Spleen (tissue), 11 donors: ENCODE measurements around the gene MEF2C. TPM values are rescaled to one million over a fixed set of nuclear protein-coding genes. Genes with fewer than 3 reads are reported as not detected.

Experiments used
- DNase-seq: peaks from one replicate; pipeline ENCODE4 v3.0.0-alpha.2; 2020
- H3K27ac ChIP-seq, 8 donors: fragments of 200-600 bp; sonication (generic) in 7 of 8; 1 replicate in 4 of 8; 2 replicates in 4 of 8; pipeline versions ENCODE4 v1.5.0 to v1.8.0; 2016 to 2021; ENCODE audit warnings: inconsistent platforms in 4 of 8, mild to moderate bottlenecking in 4 of 8, moderate library complexity in 1 of 8
- H3K27me3 ChIP-seq, 7 donors: fragments of 200-600 bp; sonication (generic) in 6 of 7; replicated peaks in 1 of 7; 1 replicate in 4 of 7; 2 replicates in 3 of 7; pipeline versions ENCODE4 v1.5.0 to v1.8.0; 2016 to 2021; ENCODE audit warnings: inconsistent platforms in 3 of 7, mild to moderate bottlenecking in 1 of 7
- H3K36me3 ChIP-seq, 6 donors: fragments of 200-600 bp; sonication (generic) in 5 of 6; 1 replicate in 4 of 6; 2 replicates in 2 of 6; pipeline versions ENCODE4 v1.5.0 to v1.8.0; 2016 to 2021; ENCODE audit warnings: inconsistent platforms in 2 of 6
- H3K4me1 ChIP-seq, 6 donors: fragments of 200-600 bp; sonication (generic) in 5 of 6; 1 replicate in 3 of 6; 2 replicates in 3 of 6; pipeline versions ENCODE4 v1.5.0 to v1.8.0; 2016 to 2021; ENCODE audit warnings: inconsistent platforms in 3 of 6
- H3K4me3 ChIP-seq, 8 donors: fragments of 200-600 bp; sonication (generic) in 7 of 8; 1 replicate in 4 of 8; 2 replicates in 4 of 8; pipeline versions ENCODE4 v1.5.0 to v1.8.0; 2016 to 2021; ENCODE audit warnings: inconsistent platforms in 4 of 8, mild to moderate bottlenecking in 4 of 8, moderate library complexity in 2 of 8
- H3K9me3 ChIP-seq, 8 donors: fragments of 200-600 bp; sonication (generic) in 7 of 8; 1 replicate in 4 of 8; 2 replicates in 4 of 8; pipeline versions ENCODE4 v1.5.0 to v1.8.0; 2016 to 2021; ENCODE audit warnings: inconsistent platforms in 4 of 8
- POLR2A ChIP-seq, 3 donors: fragments of 450-650 bp; IDR thresholded peaks; one replicate each; pipeline ENCODE4 v1.5.1; 2017; ENCODE audit warnings: antibody characterized with exemption in 3 of 3, mild to moderate bottlenecking in 1 of 3
- POLR2AphosphoS5 ChIP-seq, 3 donors: sonication (generic); formaldehyde crosslinking; IDR thresholded peaks; one replicate each; pipeline ENCODE4 v1.5.1; 2017; ENCODE audit warnings: antibody characterized with exemption in 3 of 3
- WGBS, 5 donors: extraction: QIAGEN DNeasy Blood & Tissue Kit in 3 of 5; methylation state at CpG; one replicate each; pipeline versions ENCODE4 v1.1.5 to v1.1.7; 2013 to 2018; 5-methylcytosine and 5-hydroxymethylcytosine counted together
- intact Hi-C: fragments of 100-400 bp; cut with DNase I; formaldehyde crosslinking; loops from one replicate; pipeline ENCODE4 v1.15.0; 2023; ENCODE audit warnings: low total_unique reads
- polyA plus RNA-seq, 3 donors: library from polyadenylated mRNA; stranded (reverse); fragments of 200-250 nt; gene quantifications; one replicate each; pipeline ENCODE4 v1.2.1, GENCODE V29; 2013
- total RNA-seq, 7 donors: library from RNA; depleted of rRNA in 3 of 7; stranded (reverse); fragments of >200 nt in 3 of 7; fragmentation: NEBNext Ultra II Directional in 4 of 7; extraction: Animal tissue kit (Norgen Biotek cat#: 25700) in 4 of 7; gene quantifications; one replicate each; pipeline versions ENCODE4 v1.1.0 to v1.2.1, GENCODE V29; 2016 to 2021
- TF ChIP-seq, protein P1 (sequence below), 11 experiments: fragments of 200-600 bp in 7 of 11; fragments of 450-650 bp in 4 of 11; sonication (generic) in 4 of 11; IDR thresholded peaks in 8 of 11; conservative IDR thresholded peaks in 3 of 11; 1 replicate in 7 of 11; 2 replicates in 4 of 11; pipeline versions ENCODE4 v1.4.0 to v1.8.0; 2016 to 2021; ENCODE audit warnings: antibody characterized with exemption in 11 of 11, inconsistent platforms in 4 of 11, mild to moderate bottlenecking in 1 of 11
- donor health status: healthy with polysubstance abuse.
- donor health status: DM: no; HTN: no; CAD: no; lungs with moderate emphysema.
- donor health status: DM: no; HTN: no; CAD: no.
- donor health status: Bipolar disorder and iron deficiency.
- donor health status: healthy.
- donor health status: DM: no; HTN: no; CAD: no.
- donor health status: DM: yes; HTN: yes; CAD: no.

Gene MEF2C
- total and polyA plus RNA-seq, 10 donors = 19.3 to 153 (median 120) TPM

DNA sequence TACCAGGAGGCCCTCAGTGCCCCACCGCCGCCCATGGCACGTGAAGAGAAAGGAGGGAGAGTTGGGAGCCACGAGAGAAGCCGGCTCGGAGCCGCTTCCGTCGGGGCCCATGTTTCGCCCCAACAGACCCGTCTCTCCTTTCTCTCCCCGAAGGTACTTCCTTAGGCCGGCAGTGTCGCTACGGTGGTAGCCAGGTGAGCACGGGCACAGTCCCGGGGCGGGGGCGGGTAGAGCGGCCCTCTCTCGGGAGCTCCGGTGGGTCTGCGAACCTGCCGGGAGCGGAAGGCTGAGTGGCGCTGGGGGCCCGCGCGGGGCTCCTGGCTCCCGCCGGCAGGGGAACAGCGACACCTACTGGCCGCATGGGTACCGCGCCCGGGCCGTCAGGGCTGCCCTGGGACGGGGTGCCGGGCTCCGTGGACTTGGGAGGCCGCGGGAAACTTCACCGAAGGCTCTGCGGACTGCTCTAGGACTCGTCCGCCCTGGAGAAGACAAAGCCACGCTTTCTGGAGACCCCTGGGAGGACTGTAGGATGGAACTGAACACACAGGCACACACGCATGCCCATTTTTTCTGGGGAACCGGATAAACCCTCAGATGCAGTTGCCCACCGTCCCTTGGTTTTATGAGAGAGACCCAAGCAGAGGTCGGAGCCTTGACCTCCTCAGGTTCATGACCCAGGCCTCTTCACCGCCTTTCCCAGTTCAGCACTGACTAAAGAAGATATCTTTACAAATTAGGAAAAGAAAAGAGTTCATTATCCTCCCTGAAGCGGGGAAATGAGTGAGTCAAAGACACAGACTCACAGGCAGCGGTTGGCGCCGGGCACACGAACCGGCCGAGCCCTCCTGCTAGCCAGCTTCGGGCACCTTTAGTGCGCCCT lies 202.5 kb downstream of the MEF2C start:
- TF ChIP-seq POLR2A (IDR thresholded peaks at IDR 0.05) = no peak
- TF ChIP-seq, protein P1, sequence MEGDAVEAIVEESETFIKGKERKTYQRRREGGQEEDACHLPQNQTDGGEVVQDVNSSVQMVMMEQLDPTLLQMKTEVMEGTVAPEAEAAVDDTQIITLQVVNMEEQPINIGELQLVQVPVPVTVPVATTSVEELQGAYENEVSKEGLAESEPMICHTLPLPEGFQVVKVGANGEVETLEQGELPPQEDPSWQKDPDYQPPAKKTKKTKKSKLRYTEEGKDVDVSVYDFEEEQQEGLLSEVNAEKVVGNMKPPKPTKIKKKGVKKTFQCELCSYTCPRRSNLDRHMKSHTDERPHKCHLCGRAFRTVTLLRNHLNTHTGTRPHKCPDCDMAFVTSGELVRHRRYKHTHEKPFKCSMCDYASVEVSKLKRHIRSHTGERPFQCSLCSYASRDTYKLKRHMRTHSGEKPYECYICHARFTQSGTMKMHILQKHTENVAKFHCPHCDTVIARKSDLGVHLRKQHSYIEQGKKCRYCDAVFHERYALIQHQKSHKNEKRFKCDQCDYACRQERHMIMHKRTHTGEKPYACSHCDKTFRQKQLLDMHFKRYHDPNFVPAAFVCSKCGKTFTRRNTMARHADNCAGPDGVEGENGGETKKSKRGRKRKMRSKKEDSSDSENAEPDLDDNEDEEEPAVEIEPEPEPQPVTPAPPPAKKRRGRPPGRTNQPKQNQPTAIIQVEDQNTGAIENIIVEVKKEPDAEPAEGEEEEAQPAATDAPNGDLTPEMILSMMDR (IDR thresholded peaks at IDR 0.05 in 8 of 11, conservative IDR thresholded peaks at IDR 0.05 in 3 of 11) = peak; percentile 46 to 97 (median 95)
- TF ChIP-seq POLR2AphosphoS5 (IDR thresholded peaks at IDR 0.05) = peak; percentile 22 to 62 (median 34)
- WGBS, 5 donors = 2 to 7% (median 3%) methylated on average over 28 to 61 of the region's 61 CpGs
- intact Hi-C loops = no loop called here
- no peaks in the 10 kb centered on the region for H3K36me3 ChIP-seq
- H3K27ac ChIP-seq = no peak overlapping the region
- peaks cover 13 to 39% (median 24%) of the 10 kb centered on the region in 6 donors for H3K4me1 ChIP-seq
- peak overlapping the region; percentile 14 to 69 (median 36) for H3K4me3 ChIP-seq
- peak; percentile 93 for DNase-seq
- peaks cover 25 to 100% (median 98%) of the 10 kb centered on the region in 7 donors for H3K27me3 ChIP-seq
- H3K9me3 ChIP-seq = peaks cover 0 to 9% (median 0%) of the 10 kb centered on the region in 8 donors

DNA sequence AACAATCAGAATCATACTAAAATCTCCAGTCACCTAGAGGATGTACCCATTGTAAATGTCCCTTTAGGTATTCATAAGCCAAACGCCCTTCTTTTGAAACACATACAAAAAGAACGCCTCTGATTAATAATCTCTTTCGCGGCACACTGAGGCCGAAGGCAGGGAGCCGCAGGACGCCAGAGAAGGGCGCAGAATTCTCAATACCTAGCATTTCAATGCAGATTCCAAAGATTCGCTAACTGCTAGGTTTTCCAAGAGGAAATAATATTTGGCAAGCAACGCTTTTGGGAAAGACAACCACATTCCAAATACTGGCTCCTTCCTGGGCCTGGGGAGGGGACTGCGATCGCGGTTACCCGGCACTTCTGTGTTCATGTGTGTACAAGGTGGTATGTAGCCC lies 203.3 kb downstream of the MEF2C start:
- WGBS, 5 donors = 13 to 27% (median 13%) methylated on average over 14 of the region's 14 CpGs
- Histone ChIP-seq H3K4me3 (peak overlapping the region in 1 of 8 donors; percentile 69), H3K4me1 (peaks cover 21 to 43% (median 29%) of the 10 kb centered on the region in 6 donors), H3K27ac (no peak overlapping the region), H3K27me3 (peaks cover 27 to 100% (median 98%) of the 10 kb centered on the region in 7 donors), H3K9me3 (peaks cover 0 to 9% (median 0%) of the 10 kb centered on the region in 8 donors), H3K36me3 (no peaks in the 10 kb centered on the region)
- intact Hi-C loops = loop anchor here (10.0 kb wide), 1 partner anchor 535 kb away; no protein-coding TSS in a partner anchor
- no peak for DNase-seq
- TF ChIP-seq, protein P1 (IDR thresholded peaks at IDR 0.05 in 8 of 11, conservative IDR thresholded peaks at IDR 0.05 in 3 of 11) = no peak
- no peak for TF ChIP-seq POLR2A (IDR thresholded peaks at IDR 0.05)
- no peak for TF ChIP-seq POLR2AphosphoS5 (IDR thresholded peaks at IDR 0.05)

DNA sequence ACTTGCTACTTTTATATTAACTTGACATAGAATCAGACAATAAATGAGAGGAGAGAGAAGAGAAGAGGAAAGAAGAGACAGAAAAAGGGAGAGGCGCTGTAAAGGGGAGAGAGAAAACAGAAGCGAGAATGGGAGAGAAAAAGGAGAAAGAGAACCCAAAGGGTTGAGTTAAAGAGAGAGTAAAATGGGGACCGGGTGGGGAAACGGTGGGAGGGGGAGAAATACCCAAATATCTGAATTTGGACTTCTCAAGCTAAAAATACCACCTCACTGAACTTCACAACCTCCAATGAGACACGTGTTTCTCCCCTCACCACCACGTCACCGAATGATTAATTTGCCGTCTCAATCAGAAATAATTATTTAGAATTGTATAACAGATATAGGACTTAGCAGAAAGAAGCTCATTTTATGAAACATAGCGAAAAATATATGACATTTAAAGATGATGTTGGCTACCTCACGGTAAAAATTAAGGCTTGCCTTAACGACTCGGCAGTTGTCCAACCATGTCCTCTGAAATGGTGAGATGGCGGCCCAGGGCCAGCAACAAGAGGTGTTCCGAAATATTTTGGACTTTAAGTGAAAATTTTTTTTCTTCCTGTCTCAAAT lies 204.1 kb downstream of the MEF2C start:
- no peak for DNase-seq
- intact Hi-C loops = loop anchor here (10.0 kb wide), 1 partner anchor 534 kb away; no protein-coding TSS in a partner anchor
- WGBS, 5 donors = 13 to 16% (median 13%) methylated on average over 14 of the region's 14 CpGs
- no peak for TF ChIP-seq POLR2AphosphoS5 (IDR thresholded peaks at IDR 0.05)
- no peak for TF ChIP-seq POLR2A (IDR thresholded peaks at IDR 0.05)
- TF ChIP-seq, protein P1 (IDR thresholded peaks at IDR 0.05 in 8 of 11, conservative IDR thresholded peaks at IDR 0.05 in 3 of 11) = no peak
- Histone ChIP-seq H3K4me3 (no peak overlapping the region), H3K27me3 (peaks cover 27 to 100% (median 98%) of the 10 kb centered on the region in 7 donors), H3K9me3 (peaks cover 0 to 9% (median 0%) of the 10 kb centered on the region in 8 donors), H3K36me3 (no peaks in the 10 kb centered on the region), H3K27ac (no peak overlapping the region), H3K4me1 (peaks cover 21 to 45% (median 34%) of the 10 kb centered on the region in 6 donors)
